ENCODE data around the gene SEC24D. TPM values are rescaled to one million over a fixed set of nuclear protein-coding genes. Genes with fewer than 3 reads are reported as not detected.

Gene SEC24D
- total RNA-seq, 1 experiment from 2014 or later: 13.4 TPM

DNA sequence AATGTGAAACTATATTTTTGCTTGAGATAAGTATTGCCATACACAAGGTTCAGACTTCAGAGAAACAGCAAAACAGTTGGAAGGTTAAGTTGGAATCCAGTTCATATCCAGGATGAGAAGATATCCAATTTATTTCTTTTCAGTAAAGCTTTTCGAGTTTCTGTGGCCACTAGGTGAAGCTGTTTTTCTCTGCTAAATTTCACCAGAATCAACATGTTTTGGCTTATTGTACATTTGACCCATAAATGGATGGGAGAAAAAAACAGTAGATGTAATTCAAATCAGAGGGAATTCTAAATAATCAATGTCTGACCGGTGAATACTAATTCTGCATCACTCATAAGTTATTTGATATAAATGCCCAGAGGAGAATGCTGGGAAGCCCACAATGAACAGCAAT, 159.8 kb downstream of the SEC24D start:
- DNase-seq (ENCODE audit: low read depth, low spot score): no peak
- ATAC-seq: no peak
- CTCF ChIA-PET: no interaction called here

More for the DNA sequence above, 159.8 kb downstream of the SEC24D start:
- H3K27ac ChIP-seq (ENCODE audit: low read length): no peak overlapping the region
- no TSS peak for BruUV-seq (replicated peaks)
- no peaks in the 10 kb centered on the region for H3K27me3 ChIP-seq (ENCODE audit: control insufficient read depth, insufficient read depth, low read length)
- TF ChIP-seq, protein P1, sequence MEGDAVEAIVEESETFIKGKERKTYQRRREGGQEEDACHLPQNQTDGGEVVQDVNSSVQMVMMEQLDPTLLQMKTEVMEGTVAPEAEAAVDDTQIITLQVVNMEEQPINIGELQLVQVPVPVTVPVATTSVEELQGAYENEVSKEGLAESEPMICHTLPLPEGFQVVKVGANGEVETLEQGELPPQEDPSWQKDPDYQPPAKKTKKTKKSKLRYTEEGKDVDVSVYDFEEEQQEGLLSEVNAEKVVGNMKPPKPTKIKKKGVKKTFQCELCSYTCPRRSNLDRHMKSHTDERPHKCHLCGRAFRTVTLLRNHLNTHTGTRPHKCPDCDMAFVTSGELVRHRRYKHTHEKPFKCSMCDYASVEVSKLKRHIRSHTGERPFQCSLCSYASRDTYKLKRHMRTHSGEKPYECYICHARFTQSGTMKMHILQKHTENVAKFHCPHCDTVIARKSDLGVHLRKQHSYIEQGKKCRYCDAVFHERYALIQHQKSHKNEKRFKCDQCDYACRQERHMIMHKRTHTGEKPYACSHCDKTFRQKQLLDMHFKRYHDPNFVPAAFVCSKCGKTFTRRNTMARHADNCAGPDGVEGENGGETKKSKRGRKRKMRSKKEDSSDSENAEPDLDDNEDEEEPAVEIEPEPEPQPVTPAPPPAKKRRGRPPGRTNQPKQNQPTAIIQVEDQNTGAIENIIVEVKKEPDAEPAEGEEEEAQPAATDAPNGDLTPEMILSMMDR (IDR thresholded peaks at IDR 0.05): no peak; the same call in 1 of the 2 replicates
- TF ChIP-seq POLR2AphosphoS5 (IDR thresholded peaks at IDR 0.05; ENCODE audit: low read depth, low read length) (no peak), TCF7L2 (IDR thresholded peaks at IDR 0.05; ENCODE audit: low read depth, low read length) (no peak), SIN3A (IDR thresholded peaks at IDR 0.05; ENCODE audit: borderline replicate concordance, insufficient read depth, low read depth, low read length) (no peak)
- TF ChIP-seq, protein P2, sequence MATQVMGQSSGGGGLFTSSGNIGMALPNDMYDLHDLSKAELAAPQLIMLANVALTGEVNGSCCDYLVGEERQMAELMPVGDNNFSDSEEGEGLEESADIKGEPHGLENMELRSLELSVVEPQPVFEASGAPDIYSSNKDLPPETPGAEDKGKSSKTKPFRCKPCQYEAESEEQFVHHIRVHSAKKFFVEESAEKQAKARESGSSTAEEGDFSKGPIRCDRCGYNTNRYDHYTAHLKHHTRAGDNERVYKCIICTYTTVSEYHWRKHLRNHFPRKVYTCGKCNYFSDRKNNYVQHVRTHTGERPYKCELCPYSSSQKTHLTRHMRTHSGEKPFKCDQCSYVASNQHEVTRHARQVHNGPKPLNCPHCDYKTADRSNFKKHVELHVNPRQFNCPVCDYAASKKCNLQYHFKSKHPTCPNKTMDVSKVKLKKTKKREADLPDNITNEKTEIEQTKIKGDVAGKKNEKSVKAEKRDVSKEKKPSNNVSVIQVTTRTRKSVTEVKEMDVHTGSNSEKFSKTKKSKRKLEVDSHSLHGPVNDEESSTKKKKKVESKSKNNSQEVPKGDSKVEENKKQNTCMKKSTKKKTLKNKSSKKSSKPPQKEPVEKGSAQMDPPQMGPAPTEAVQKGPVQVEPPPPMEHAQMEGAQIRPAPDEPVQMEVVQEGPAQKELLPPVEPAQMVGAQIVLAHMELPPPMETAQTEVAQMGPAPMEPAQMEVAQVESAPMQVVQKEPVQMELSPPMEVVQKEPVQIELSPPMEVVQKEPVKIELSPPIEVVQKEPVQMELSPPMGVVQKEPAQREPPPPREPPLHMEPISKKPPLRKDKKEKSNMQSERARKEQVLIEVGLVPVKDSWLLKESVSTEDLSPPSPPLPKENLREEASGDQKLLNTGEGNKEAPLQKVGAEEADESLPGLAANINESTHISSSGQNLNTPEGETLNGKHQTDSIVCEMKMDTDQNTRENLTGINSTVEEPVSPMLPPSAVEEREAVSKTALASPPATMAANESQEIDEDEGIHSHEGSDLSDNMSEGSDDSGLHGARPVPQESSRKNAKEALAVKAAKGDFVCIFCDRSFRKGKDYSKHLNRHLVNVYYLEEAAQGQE (IDR thresholded peaks at IDR 0.05; ENCODE audit: insufficient read depth in 1 of 2, low read depth in 2 of 2, low read length in 1 of 2): no peak
- H3K9me3 ChIP-seq (ENCODE audit: control insufficient read depth, insufficient read depth, low read depth, low read length): no peaks in the 10 kb centered on the region
- H3K4me3 ChIP-seq (ENCODE audit: low read depth in 2 of 2, low read length in 2 of 2): no peak overlapping the region
- no peaks in the 10 kb centered on the region for H3K4me1 ChIP-seq (ENCODE audit: control insufficient read depth, insufficient read depth, low read length)
- POLR2A ChIA-PET: no interaction called here
- in situ Hi-C loops (cut with HindIII; ENCODE audit: low pct_unique_long_range_greater_than_20kb, low sequenced_read_pairs) (no loop called here), intact Hi-C loops (cut with micrococcal nuclease; ENCODE audit: unreplicated experiment) (no loop called here)
- no peaks in the 10 kb centered on the region for H3K36me3 ChIP-seq (ENCODE audit: control insufficient read depth, insufficient read depth, low read length)

Other genes with a start within 250 kb of the SEC24D start
- gene METTL14, start 150.7 kb downstream of the SEC24D start, total RNA-seq (2021; ENCODE audit: unreplicated experiment): 22.4 TPM
- gene SYNPO2, start 52.7 kb upstream of the SEC24D start, total RNA-seq (2021; ENCODE audit: unreplicated experiment): 0.28 TPM

Measured in Panc1 (cell line).